Erythroblast (primary cell): ENCODE data around the gene MRPL34.

Experiments used
- GATA1 ChIP-seq: IDR thresholded peaks from 2 replicates; pipeline ENCODE4 v1.6.1; 2011; ENCODE audit warnings: low read depth, mild to moderate bottlenecking, control low read depth, low read length, moderate library complexity
- POLR2A ChIP-seq: IDR thresholded peaks from 2 replicates; pipeline ENCODE4 v1.6.1; 2011; ENCODE audit warnings: mild to moderate bottlenecking, low read length

- no peak for TF ChIP-seq POLR2A
- TF ChIP-seq GATA1 = no peak
These were observed 43.1 kb upstream of the MRPL34 start for GRCh38 chr19:17262557-17262956.
